Posterior vena cava (tissue), 2 donors: ENCODE measurements around the gene SHCBP1. TPM values are rescaled to one million over a fixed set of nuclear protein-coding genes. Genes with fewer than 3 reads are reported as not detected.
A peak's percentile ranks its signal among the peaks of the same experiment; 100 is the strongest.

Source experiments
- DNase-seq: peaks from one replicate; pipeline ENCODE4 v3.0.0-alpha.2; 2020; ENCODE audit warnings: low spot score
- intact Hi-C, 2 donors: fragments of 100-400 bp; cut with DNase I; formaldehyde crosslinking; loops; one replicate each; pipeline versions ENCODE4 v1.14.1 to v1.14.2; 2022 to 2023
- total RNA-seq, 2 donors: library from RNA; stranded (reverse); fragmentation: NEBNext Ultra II Directional; extraction: Animal tissue kit (Norgen Biotek cat#: 25700); gene quantifications; one replicate each; pipeline ENCODE4 v1.2.1, GENCODE V29; 2021
- donor health status: DM: yes; HTN: yes; CAD: no.
- donor health status: DM: yes; HTN: yes; CAD: no.

The SHCBP1 gene
- total RNA-seq, 2 donors from 2014 or later: 0.76 to 2.5 TPM

- intact Hi-C loops: no loop called here
- DNase-seq: no peak
Observed at GRCh38 chr16:46621934-46622676, 926 bp upstream of the SHCBP1 start.

- intact Hi-C loops: no loop called here
- no peak for DNase-seq
Observed at GRCh38 chr16:46620266-46621005, 743 bp downstream of the SHCBP1 start.

GRCh38 chr16:46618516-46618915 lies 2.7 kb downstream of the SHCBP1 start:
- intact Hi-C loops: no loop called here
- DNase-seq: no peak

- no peak for DNase-seq
- intact Hi-C loops: no loop called here
Observed at GRCh38 chr16:46614006-46614405, 7.2 kb downstream of the SHCBP1 start.

- intact Hi-C loops: no loop called here
- DNase-seq: no peak
Observed at GRCh38 chr16:46613352-46613751, 7.8 kb downstream of the SHCBP1 start.

- no peak for DNase-seq
- intact Hi-C loops: no loop called here
Observed at GRCh38 chr16:46612121-46612520, 9.1 kb downstream of the SHCBP1 start.

- intact Hi-C loops: no loop called here
- no peak for DNase-seq
Observed at GRCh38 chr16:46607529-46607928, 13.7 kb downstream of the SHCBP1 start.

- intact Hi-C loops: no loop called here
- no peak for DNase-seq
Observed at GRCh38 chr16:46606231-46606630, 14.9 kb downstream of the SHCBP1 start.

GRCh38 chr16:46591257-46591656 lies 29.9 kb downstream of the SHCBP1 start:
- DNase-seq: no peak
- intact Hi-C loops: no loop called here

- DNase-seq: no peak
- intact Hi-C loops: no loop called here
Observed at GRCh38 chr16:46586011-46586577, 35.1 kb downstream of the SHCBP1 start.

- DNase-seq: no peak
- intact Hi-C loops: no loop called here
Observed at GRCh38 chr16:46583036-46583435, 38.1 kb downstream of the SHCBP1 start.

GRCh38 chr16:46582313-46582712 lies 38.9 kb downstream of the SHCBP1 start:
- DNase-seq: no peak
- intact Hi-C loops: no loop called here

GRCh38 chr16:46577988-46578579 lies 43.1 kb downstream of the SHCBP1 start:
- DNase-seq: no peak
- intact Hi-C loops: no loop called here

GRCh38 chr16:46573834-46574159 lies 47.4 kb downstream of the SHCBP1 start:
- DNase-seq: no peak
- intact Hi-C loops: no loop called here

GRCh38 chr16:46573008-46573833 lies 48.0 kb downstream of the SHCBP1 start:
- peak; percentile 74 for DNase-seq
- intact Hi-C loops: no loop called here

GRCh38 chr16:46569231-46569735 lies 51.9 kb downstream of the SHCBP1 start:
- DNase-seq: peak; percentile 63
- intact Hi-C loops: no loop called here

GRCh38 chr16:46568472-46569230 lies 52.5 kb downstream of the SHCBP1 start:
- intact Hi-C loops: no loop called here
- DNase-seq: peak; percentile 73

GRCh38 chr16:46562979-46563378 lies 58.2 kb downstream of the SHCBP1 start:
- no peak for DNase-seq
- intact Hi-C loops: no loop called here

GRCh38 chr16:46558018-46558417 lies 63.2 kb downstream of the SHCBP1 start:
- no peak for DNase-seq
- intact Hi-C loops: no loop called here
